ENCODE measurements around the gene CFAP100.

DNA sequence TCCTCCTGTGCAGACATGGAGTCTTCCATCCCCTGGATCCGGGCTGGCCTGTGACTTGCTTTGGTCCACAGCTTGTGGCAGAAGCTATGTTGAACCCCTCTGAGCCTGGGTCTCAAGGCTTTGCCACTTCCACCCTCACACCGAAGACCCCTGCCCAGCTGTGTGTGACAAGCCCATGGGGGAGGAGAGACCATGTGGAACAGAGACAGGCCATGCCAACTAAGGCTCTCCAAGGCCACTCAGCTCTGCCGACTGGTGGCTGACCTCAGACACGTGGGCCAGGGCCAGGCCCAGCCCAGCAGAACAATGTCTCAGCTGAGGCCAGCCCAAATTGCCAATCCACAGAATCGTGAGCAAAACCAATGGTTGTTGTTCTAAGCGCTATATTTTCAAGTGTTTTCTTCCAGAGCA, 16.4 kb upstream of the CFAP100 start:
- no peak for TF ChIP-seq CTCF (IDR thresholded peaks at IDR 0.05)
- no peak for TF ChIP-seq POLR2A (IDR thresholded peaks at IDR 0.05)
- no peak for TF ChIP-seq EP300 (IDR thresholded peaks at IDR 0.05)

Data from tibial nerve (tissue), 4 donors.